IPS DF 6.9 (cell line): ENCODE data around the gene ITPR1.

Experiments used
- DNase-seq: peaks from one replicate; pipeline ENCODE4 v3.0.0-alpha.2; 2013; ENCODE audit warnings: low read depth, low spot score
- H3K27ac ChIP-seq: one replicate; pipeline ENCODE4 v1.5.1; 2013; ENCODE audit warnings: low read length, control low read depth
- H3K27me3 ChIP-seq: 2 replicates; pipeline ENCODE4 v1.6.1; 2013; ENCODE audit warnings: mild to moderate bottlenecking, low read length; ENCODE audit not compliant: control insufficient read depth, insufficient read depth
- H3K36me3 ChIP-seq: 2 replicates; pipeline ENCODE4 v1.6.1; 2013; ENCODE audit warnings: low read length; ENCODE audit not compliant: control insufficient read depth, insufficient read depth
- H3K4me1 ChIP-seq: 2 replicates; pipeline ENCODE4 v1.6.1; 2013; ENCODE audit warnings: low read length; ENCODE audit not compliant: control insufficient read depth, insufficient read depth
- H3K4me3 ChIP-seq: 2 replicates; pipeline ENCODE4 v1.5.1; 2013; ENCODE audit warnings: mild to moderate bottlenecking, low read length
- H3K9me3 ChIP-seq: 2 replicates; pipeline ENCODE4 v1.6.1; 2013; ENCODE audit warnings: low read length, inconsistent platforms; ENCODE audit not compliant: control insufficient read depth, insufficient read depth
- WGBS: extraction: QIAGEN DNeasy Blood & Tissue Kit; methylation state at CpG from one replicate; pipeline ENCODE4 v1.1.7; 2013; ENCODE audit warnings: mixed read lengths, missing lambda C conversion rate; ENCODE audit not compliant: insufficient read length, insufficient coverage; 5-methylcytosine and 5-hydroxymethylcytosine counted together

ITPR1 gene

DNA sequence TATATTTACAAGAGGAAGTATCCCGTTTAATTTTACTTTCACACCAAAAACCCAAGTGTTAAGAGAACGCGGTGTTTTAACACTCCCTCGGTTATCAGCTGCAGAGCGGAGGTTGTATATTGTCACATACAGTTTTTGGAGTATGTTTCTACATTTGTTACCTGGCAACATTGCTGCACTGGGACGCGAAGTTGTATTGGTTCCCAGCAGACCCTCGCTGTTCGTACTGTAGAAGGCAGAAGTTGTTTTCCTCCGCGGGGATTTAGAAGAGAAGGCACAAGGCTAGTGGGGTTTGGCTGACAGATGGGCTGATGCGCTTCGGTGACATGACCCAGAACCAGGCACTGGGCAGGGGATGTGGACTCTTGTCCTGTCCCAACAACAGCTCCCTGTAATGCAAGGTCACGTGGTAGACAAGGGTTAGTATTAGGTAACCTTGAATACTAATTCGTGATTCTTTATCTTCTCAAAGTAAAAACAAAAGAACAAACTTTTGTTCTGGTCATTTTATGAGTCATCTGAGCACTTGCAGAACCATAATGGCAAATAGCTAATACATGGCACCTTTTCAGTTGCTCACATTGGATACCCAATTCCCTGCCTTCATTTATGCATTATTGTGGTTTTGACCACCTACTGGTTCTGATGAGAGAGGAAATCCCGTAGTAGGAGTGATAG lies 255.7 kb downstream of the ITPR1 start:
- Histone ChIP-seq H3K9me3 (no peaks in the 10 kb centered on the region), H3K4me3 (no peak overlapping the region), H3K27me3 (no peaks in the 10 kb centered on the region), H3K27ac (no peak overlapping the region), H3K4me1 (no peaks in the 10 kb centered on the region), H3K36me3 (no peaks in the 10 kb centered on the region)
- no CpG with 5 or more reads among the region's 16 CpGs for WGBS
- no peak for DNase-seq

DNA sequence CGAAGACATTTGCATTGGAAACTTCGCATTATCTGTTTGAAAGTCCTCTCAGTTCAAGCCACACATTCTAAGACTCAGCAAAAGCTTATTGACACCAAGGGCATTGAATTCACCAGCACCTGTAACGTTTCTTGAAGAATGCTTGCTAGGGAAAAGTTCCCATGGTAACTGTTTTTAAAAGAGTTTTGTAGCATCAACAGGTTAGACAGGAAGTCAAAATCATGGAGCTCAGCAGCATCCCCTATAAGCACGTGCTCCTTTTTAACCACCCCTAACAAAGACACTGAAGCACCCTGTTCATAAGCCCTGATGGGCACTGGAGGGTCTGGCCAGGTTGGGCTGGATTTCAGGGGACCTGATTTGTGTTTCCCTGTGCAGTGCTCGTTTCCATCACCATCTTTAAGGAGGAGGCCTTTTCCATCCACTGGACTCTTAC lies 256.4 kb downstream of the ITPR1 start:
- no peaks in the 10 kb centered on the region for H3K9me3 ChIP-seq
- H3K27ac ChIP-seq, result no peak overlapping the region
- DNase-seq, result no peak
- no CpG with 5 or more reads among the region's 5 CpGs for WGBS
- no peak overlapping the region for H3K4me3 ChIP-seq
- H3K36me3 ChIP-seq, result no peaks in the 10 kb centered on the region
- no peaks in the 10 kb centered on the region for H3K27me3 ChIP-seq
- H3K4me1 ChIP-seq, result no peaks in the 10 kb centered on the region

DNA sequence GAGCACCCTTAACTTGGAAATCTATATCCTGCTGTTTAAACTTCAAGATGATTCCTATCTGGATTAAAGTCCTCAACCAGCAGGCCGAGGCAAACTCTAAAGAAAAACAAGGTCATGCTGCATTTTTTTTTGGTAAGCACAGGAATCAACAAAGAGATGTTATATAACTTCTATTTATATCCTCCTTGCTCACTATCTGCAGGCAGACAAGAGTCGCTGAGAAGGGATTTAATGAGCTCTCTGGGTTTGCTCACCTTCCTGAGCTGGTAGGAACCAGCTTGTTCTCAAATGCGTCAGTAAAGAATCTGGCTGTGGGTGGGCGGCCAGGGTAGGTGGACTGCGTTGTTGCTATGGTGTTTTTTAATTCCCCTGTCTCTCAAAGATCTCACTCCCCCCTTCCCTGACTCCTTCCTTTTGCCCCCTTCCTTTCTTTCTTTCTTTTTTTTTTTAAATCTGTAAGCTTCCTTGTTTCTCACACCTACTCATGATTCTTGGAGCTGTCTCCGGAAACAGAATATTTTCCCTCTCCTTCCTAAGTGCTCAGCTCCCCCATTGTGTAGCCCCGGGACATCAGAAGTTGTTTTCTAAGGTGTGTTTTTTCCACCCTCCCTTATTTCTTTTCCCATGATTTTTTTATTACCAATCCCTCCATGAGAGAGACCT lies 257.3 kb downstream of the ITPR1 start:
- DNase-seq, result no peak
- no peaks in the 10 kb centered on the region for H3K4me1 ChIP-seq

GRCh38 chr3:4751029-4751501 lies 257.9 kb downstream of the ITPR1 start:
- H3K9me3 ChIP-seq, result no peaks in the 10 kb centered on the region
- no peaks in the 10 kb centered on the region for H3K36me3 ChIP-seq
- H3K4me1 ChIP-seq, result no peaks in the 10 kb centered on the region
- H3K4me3 ChIP-seq, result no peak overlapping the region
- no peak overlapping the region for H3K27ac ChIP-seq
- H3K27me3 ChIP-seq, result no peaks in the 10 kb centered on the region
- no CpG with 5 or more reads among the region's 7 CpGs for WGBS
- DNase-seq, result no peak

More for the DNA sequence above, 257.3 kb downstream of the ITPR1 start:
- no peak overlapping the region for H3K27ac ChIP-seq
- no CpG with 5 or more reads among the region's 7 CpGs for WGBS
- H3K9me3 ChIP-seq, result no peaks in the 10 kb centered on the region
- H3K4me3 ChIP-seq, result no peak overlapping the region
- H3K36me3 ChIP-seq, result no peaks in the 10 kb centered on the region
- H3K27me3 ChIP-seq, result no peaks in the 10 kb centered on the region

DNA sequence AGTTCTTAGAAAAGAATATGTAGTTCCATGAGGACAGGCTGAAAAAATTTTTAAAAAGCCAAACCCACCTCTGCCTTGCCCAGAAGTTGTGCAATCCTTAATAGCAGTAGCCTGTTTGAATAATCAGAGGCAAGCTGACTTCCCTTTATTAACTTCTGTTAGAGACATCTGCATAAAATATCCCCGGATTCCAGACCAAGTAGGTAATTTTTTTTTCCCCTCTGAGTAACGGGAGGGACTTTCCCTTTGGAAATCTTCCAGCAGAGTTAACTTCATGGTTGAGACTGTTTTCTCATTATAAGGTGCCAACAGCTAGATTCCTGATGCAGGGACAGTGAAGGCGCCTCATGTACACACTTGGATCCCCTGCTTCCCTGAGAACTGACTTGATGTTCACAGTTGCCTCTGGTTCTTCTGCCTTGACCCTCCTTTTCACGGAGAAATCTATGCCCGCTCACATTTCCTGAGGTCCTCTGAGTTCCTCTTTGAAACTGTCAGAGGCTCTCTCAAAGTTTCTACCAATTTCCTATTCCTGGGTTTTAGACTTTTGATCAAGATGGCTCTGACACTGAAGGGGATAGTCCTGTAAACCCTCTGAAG lies 258.5 kb downstream of the ITPR1 start:
- Histone ChIP-seq H3K4me3 (no peak overlapping the region), H3K4me1 (no peaks in the 10 kb centered on the region), H3K9me3 (no peaks in the 10 kb centered on the region), H3K27me3 (no peaks in the 10 kb centered on the region), H3K36me3 (no peaks in the 10 kb centered on the region), H3K27ac (no peak overlapping the region)
- WGBS, result no CpG with 5 or more reads among the region's 5 CpGs
- DNase-seq, result no peak

GRCh38 chr3:4752201-4753072 lies 259.3 kb downstream of the ITPR1 start:
- Histone ChIP-seq H3K9me3 (no peaks in the 10 kb centered on the region), H3K4me1 (no peaks in the 10 kb centered on the region), H3K27ac (no peak overlapping the region), H3K36me3 (no peaks in the 10 kb centered on the region), H3K4me3 (no peak overlapping the region), H3K27me3 (no peaks in the 10 kb centered on the region)
- DNase-seq, result no peak
- no CpG with 5 or more reads among the region's 17 CpGs for WGBS

DNA sequence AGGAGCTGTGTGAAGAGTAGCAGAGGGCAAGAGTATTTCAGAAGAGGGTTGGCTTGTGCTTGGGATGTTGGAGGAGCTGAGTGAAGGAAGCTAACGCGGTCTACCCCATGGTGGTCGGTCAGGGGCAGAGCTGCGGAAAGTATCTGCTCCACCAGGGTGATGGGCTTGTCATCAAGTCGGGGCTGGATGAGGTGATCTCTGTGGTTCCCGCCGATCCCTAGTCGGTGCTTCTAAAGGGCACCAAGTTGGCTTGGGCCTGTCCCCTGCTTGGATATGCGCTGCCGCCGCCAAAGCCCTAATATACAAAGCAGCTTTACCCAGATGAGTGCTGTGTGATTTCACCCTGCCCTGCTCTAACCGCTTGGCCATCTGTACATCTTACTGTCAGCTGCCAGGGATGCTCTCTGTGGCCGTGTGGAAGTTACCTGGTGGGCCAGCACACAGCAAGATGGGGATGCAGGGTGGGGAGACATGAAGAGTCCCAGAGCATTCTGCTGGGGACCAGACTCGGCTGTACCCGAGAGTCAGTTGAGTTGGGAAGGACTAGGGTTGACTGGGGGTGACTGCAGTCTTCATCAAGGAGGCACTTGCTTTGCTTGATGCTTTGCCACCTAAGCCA lies 260.0 kb downstream of the ITPR1 start:
- DNase-seq, result no peak
- WGBS, result no CpG with 5 or more reads among the region's 15 CpGs
- no peaks in the 10 kb centered on the region for H3K36me3 ChIP-seq
- H3K9me3 ChIP-seq, result no peaks in the 10 kb centered on the region
- no peaks in the 10 kb centered on the region for H3K4me1 ChIP-seq
- H3K27me3 ChIP-seq, result no peaks in the 10 kb centered on the region
- no peak overlapping the region for H3K4me3 ChIP-seq
- no peak overlapping the region for H3K27ac ChIP-seq

DNA sequence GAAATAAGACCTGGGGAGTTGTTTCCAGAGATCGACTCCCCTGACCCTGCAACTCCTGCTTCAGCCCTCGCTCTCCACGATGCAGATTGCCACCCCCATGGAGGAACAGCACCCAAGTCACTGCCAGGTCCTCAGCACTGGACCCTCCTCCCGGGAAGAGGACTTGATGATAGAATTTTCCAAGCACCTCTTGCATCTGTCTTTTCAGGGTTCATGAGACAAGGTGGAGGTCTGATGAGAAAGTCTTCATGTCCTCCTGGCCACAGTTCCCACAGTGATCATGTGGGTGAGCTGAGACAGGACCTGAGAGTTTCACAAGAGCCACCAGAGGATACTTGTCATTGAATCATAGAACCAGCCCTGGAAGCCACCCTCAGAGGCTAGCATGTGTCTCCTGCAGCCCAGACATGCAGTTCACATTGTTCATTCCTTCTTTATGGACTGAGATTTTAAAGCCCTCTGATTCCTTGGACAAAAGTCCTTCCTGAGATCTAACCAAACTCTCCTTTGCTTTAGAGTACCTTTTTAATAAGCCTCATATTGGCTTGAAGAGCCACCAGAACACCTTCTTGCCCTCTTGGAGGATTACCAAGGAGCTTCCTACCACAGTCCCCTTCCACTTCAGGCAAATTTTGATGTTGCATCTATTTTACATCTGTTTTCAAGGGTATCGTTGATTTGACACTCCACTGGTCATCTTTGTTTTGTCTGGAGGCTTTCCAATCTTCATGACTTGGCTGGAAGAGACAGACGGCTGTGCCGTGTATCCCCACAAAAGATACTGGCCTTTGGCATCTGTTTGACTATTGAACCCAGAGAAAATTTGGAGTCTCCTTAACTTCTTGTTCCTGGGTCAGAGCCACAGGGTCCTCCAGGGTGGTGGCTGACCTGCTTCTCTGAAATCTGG lies 261.3 kb downstream of the ITPR1 start:
- H3K36me3 ChIP-seq, result no peaks in the 10 kb centered on the region
- DNase-seq, result no peak
- no peaks in the 10 kb centered on the region for H3K4me1 ChIP-seq
- H3K9me3 ChIP-seq, result no peaks in the 10 kb centered on the region
- no peak overlapping the region for H3K4me3 ChIP-seq
- H3K27ac ChIP-seq, result no peak overlapping the region
- no CpG with 5 or more reads among the region's 7 CpGs for WGBS
- H3K27me3 ChIP-seq, result no peaks in the 10 kb centered on the region

DNA sequence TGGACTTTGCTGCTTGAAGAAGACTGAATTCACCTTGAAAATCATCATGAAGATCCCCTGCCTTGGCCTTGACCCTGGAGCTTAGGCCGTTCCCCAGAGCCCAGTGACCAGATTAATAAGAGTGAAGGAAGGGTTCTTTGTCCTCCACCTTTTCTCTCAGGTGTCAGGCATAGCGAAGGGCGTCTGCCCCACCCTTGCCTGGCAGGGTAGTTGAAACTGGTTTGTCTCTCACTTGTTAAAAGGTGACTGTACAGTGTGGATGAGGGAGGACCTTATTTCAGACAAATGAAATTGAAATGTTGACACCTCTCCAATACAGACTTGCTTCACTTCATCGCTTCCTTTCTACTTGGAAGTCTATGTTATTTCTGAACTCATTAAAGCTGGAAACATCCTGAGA lies 262.4 kb downstream of the ITPR1 start:
- Histone ChIP-seq H3K27me3 (no peaks in the 10 kb centered on the region), H3K36me3 (no peaks in the 10 kb centered on the region), H3K27ac (no peak overlapping the region)

More for the DNA sequence above, 262.4 kb downstream of the ITPR1 start:
- DNase-seq, result no peak
- no peaks in the 10 kb centered on the region for H3K4me1 ChIP-seq
- no peaks in the 10 kb centered on the region for H3K9me3 ChIP-seq
- no peak overlapping the region for H3K4me3 ChIP-seq
- WGBS, result no CpG with 5 or more reads among the region's 4 CpGs
